ENCODE data around the gene TTC19. TPM values are rescaled to one million over a fixed set of nuclear protein-coding genes. Genes with fewer than 3 reads are reported as not detected.
A peak's percentile ranks its signal among the peaks of the same experiment; 100 is the strongest.

Gene TTC19
- total RNA-seq, 3 donors from 2014 or later (not counting 1 experiment from before 2014, with no cell fraction given) = 40.1 to 42.3 (median 40.2) TPM

GRCh38 chr17:16073845-16074244 lies 74.2 kb downstream of the TTC19 start:
- Mint-ChIP-seq H3K9me3 (no peaks in the 10 kb centered on the region), H3K4me1 (peaks cover 0 to 15% of the 10 kb centered on the region in 2 donors), H3K4me3 (no peak overlapping the region), H3K36me3 (peaks cover 17% of the 10 kb centered on the region), H3K27ac (peak overlapping the region in 1 of 2 donors; percentile 54), H3K27me3 (ENCODE audit: low read depth in 2 of 2) (no peaks in the 10 kb centered on the region)
- H3K4me1 ChIP-seq (ENCODE audit: control insufficient read depth, insufficient read depth, low read length) = no peaks in the 10 kb centered on the region
- H3K9me3 ChIP-seq (ENCODE audit: control insufficient read depth, insufficient read depth, low read length) = no peaks in the 10 kb centered on the region
- no peak for TF ChIP-seq CTCF (IDR thresholded peaks at IDR 0.05)
- no peak overlapping the region for H3K27ac ChIP-seq (ENCODE audit: low read length)
- H3K4me3 ChIP-seq (ENCODE audit: low read length) = no peak overlapping the region
- H3K36me3 ChIP-seq (ENCODE audit: control insufficient read depth, insufficient read depth, low read length) = peaks cover 83% of the 10 kb centered on the region
- intact Hi-C loops (cut with micrococcal nuclease) = no loop called here
- no peak for ATAC-seq
- WGBS (ENCODE audit: insufficient coverage) = 98% methylated on average over 4 of the region's 4 CpGs
- no peak for DNase-seq
- no peaks in the 10 kb centered on the region for H3K27me3 ChIP-seq (ENCODE audit: control insufficient read depth, insufficient read depth, low read length)

GRCh38 chr17:16074423-16074822 lies 74.8 kb downstream of the TTC19 start:
- Histone ChIP-seq H3K27ac (ENCODE audit: low read length) (no peak overlapping the region), H3K9me3 (ENCODE audit: control insufficient read depth, insufficient read depth, low read length) (no peaks in the 10 kb centered on the region), H3K27me3 (ENCODE audit: control insufficient read depth, insufficient read depth, low read length) (no peaks in the 10 kb centered on the region), H3K36me3 (ENCODE audit: control insufficient read depth, insufficient read depth, low read length) (peaks cover 83% of the 10 kb centered on the region), H3K4me1 (ENCODE audit: control insufficient read depth, insufficient read depth, low read length) (no peaks in the 10 kb centered on the region), H3K4me3 (ENCODE audit: low read length) (no peak overlapping the region)
- ATAC-seq (no peak), DNase-seq (no peak)
- intact Hi-C loops (cut with micrococcal nuclease) = no loop called here
- no peak for TF ChIP-seq CTCF (IDR thresholded peaks at IDR 0.05)
- H3K4me1 Mint-ChIP-seq = peaks cover 0 to 15% of the 10 kb centered on the region in 2 donors
- no peak overlapping the region for H3K4me3 Mint-ChIP-seq
- no peaks in the 10 kb centered on the region for H3K9me3 Mint-ChIP-seq
- peak overlapping the region in 1 of 2 donors; percentile 54 for H3K27ac Mint-ChIP-seq
- WGBS (ENCODE audit: insufficient coverage) = 100% methylated on average over 1 of the region's 3 CpGs
- H3K27me3 Mint-ChIP-seq (ENCODE audit: low read depth in 2 of 2) = no peaks in the 10 kb centered on the region
- peaks cover 18% of the 10 kb centered on the region for H3K36me3 Mint-ChIP-seq

GRCh38 chr17:16075949-16076348 lies 76.3 kb downstream of the TTC19 start:
- Mint-ChIP-seq H3K27ac (no peak overlapping the region), H3K4me3 (no peak overlapping the region), H3K9me3 (no peaks in the 10 kb centered on the region), H3K36me3 (peaks cover 19% of the 10 kb centered on the region), H3K27me3 (ENCODE audit: low read depth in 2 of 2) (no peaks in the 10 kb centered on the region), H3K4me1 (peaks cover 0 to 15% of the 10 kb centered on the region in 2 donors)
- no peaks in the 10 kb centered on the region for H3K4me1 ChIP-seq (ENCODE audit: control insufficient read depth, insufficient read depth, low read length)
- no peak for ATAC-seq
- no peak overlapping the region for H3K4me3 ChIP-seq (ENCODE audit: low read length)
- H3K36me3 ChIP-seq (ENCODE audit: control insufficient read depth, insufficient read depth, low read length) = peaks cover 81% of the 10 kb centered on the region
- no peaks in the 10 kb centered on the region for H3K27me3 ChIP-seq (ENCODE audit: control insufficient read depth, insufficient read depth, low read length)
- H3K9me3 ChIP-seq (ENCODE audit: control insufficient read depth, insufficient read depth, low read length) = no peaks in the 10 kb centered on the region
- no peak overlapping the region for H3K27ac ChIP-seq (ENCODE audit: low read length)
- no peak for TF ChIP-seq CTCF (IDR thresholded peaks at IDR 0.05)
- intact Hi-C loops (cut with micrococcal nuclease) = no loop called here
- no peak for DNase-seq
- WGBS (ENCODE audit: insufficient coverage) = 100% methylated on average over 4 of the region's 5 CpGs

Other genes starting within 250 kb of the TTC19 start
- under 1 TPM; 0.14 to 0.88 (median 0.41) TPM for gene ADORA2B, start 54.7 kb upstream of the TTC19 start, total RNA-seq
- gene ZSWIM7, start 120 bp upstream of the TTC19 start, total RNA-seq = 10 to 100 TPM; 14.6 to 19.0 (median 16.3) TPM
- 100 to 1,000 TPM; 195 to 238 (median 238) TPM for gene NCOR1, start 215.7 kb downstream of the TTC19 start, total RNA-seq
- gene PIGL, start 217.4 kb downstream of the TTC19 start, total RNA-seq = 10 to 100 TPM; 44.2 to 68.3 (median 47.9) TPM